ENCODE measurements around the gene GMPPA.
A peak's percentile ranks its signal among the peaks of the same experiment; 100 is the strongest.

Gene GMPPA

GRCh38 chr2:219540784-219541504 is 42.3 kb downstream of the GMPPA start:
- no peak for DNase-seq

- DNase-seq, result peak; percentile 77
These were observed 43.0 kb downstream of the GMPPA start for GRCh38 chr2:219541611-219542180.

GRCh38 chr2:219542931-219543595 is 44.4 kb downstream of the GMPPA start:
- no peak for DNase-seq

GRCh38 chr2:219543596-219544358 is 45.1 kb downstream of the GMPPA start, which contains the start of the genes CHPF and TMEM198:
Gene CHPF (minus strand): TSS chr2:219543809. CDS start chr2:219543538, 271 bp downstream.
Gene TMEM198 (plus strand): TSS chr2:219544028. CDS start chr2:219544728, 700 bp downstream.
- peak; percentile 91 for DNase-seq

GRCh38 chr2:219544567-219544966 is 45.9 kb downstream of the GMPPA start:
- DNase-seq, result no peak

- DNase-seq, result no peak
These were observed 46.7 kb downstream of the GMPPA start for GRCh38 chr2:219545295-219545942.

- no peak for DNase-seq
These were observed 47.3 kb downstream of the GMPPA start for GRCh38 chr2:219545943-219546352.

- DNase-seq, result no peak
These were observed 48.9 kb downstream of the GMPPA start for GRCh38 chr2:219547621-219548020.

GRCh38 chr2:219548990-219549389 is 50.3 kb downstream of the GMPPA start:
- no peak for DNase-seq

GRCh38 chr2:219549619-219550018 is 50.9 kb downstream of the GMPPA start:
- DNase-seq, result no peak

- peak; percentile 26 for DNase-seq
These were observed 53.0 kb downstream of the GMPPA start for GRCh38 chr2:219551441-219552381.

GRCh38 chr2:219552382-219553167 is 53.9 kb downstream of the GMPPA start:
- DNase-seq, result peak; percentile 69

- DNase-seq, result no peak
These were observed 54.4 kb downstream of the GMPPA start for GRCh38 chr2:219553168-219553417.

GRCh38 chr2:219553463-219553963 is 54.8 kb downstream of the GMPPA start:
- no peak for DNase-seq

- DNase-seq, result no peak
These were observed 55.7 kb downstream of the GMPPA start for GRCh38 chr2:219554350-219554749.

GRCh38 chr2:219555956-219556355 is 57.3 kb downstream of the GMPPA start:
- DNase-seq, result no peak

GRCh38 chr2:219556413-219556812 is 57.7 kb downstream of the GMPPA start:
- DNase-seq, result no peak
